Measurements from ENCODE around the gene A4GNT.

A4GNT gene

GRCh38 chr3:138124188-138124587, 8.0 kb downstream of the A4GNT start:
- H3K4me1 ChIP-seq (ENCODE audit: control extremely low read depth in 1 of 4, control insufficient read depth in 4 of 4, insufficient read depth in 4 of 4, low read length in 3 of 4) = peaks cover 0 to 15% (median 4%) of the 10 kb centered on the region in 4 experiments
- ChIA-PET CTCF (no interaction called here), POLR2A (no interaction called here)
- H3K4me3 ChIP-seq (ENCODE audit: control insufficient read depth in 1 of 7, extremely low read depth in 1 of 7, insufficient read depth in 4 of 7, low read depth in 2 of 7, low read length in 6 of 7) = no peak overlapping the region
- peaks cover 0 to 7% (median 0%) of the 10 kb centered on the region in 5 experiments for H3K9me3 ChIP-seq (ENCODE audit: control extremely low read depth in 1 of 5, control insufficient read depth in 4 of 5, insufficient read depth in 2 of 5, low read depth in 1 of 5, low read length in 4 of 5)
- no peaks in the 10 kb centered on the region for H3K36me3 ChIP-seq (ENCODE audit: control insufficient read depth in 4 of 4, insufficient read depth in 4 of 4, low read length in 3 of 4)
- H3K27me3 ChIP-seq (replicated peaks in 2 of 5; ENCODE audit: control insufficient read depth in 4 of 5, insufficient read depth in 5 of 5, low read length in 4 of 5) = no peaks in the 10 kb centered on the region
- 100% methylated on average over 3 of the region's 6 CpGs for WGBS (ENCODE audit: insufficient coverage)
- H3K27ac ChIP-seq (ENCODE audit: insufficient read depth in 1 of 2, low read depth in 1 of 2, low read length in 2 of 2, poor library complexity in 1 of 2, severe bottlenecking in 2 of 2) = no peak overlapping the region
- DNase-seq = no peak

- peaks cover 0 to 1% (median 0%) of the 10 kb centered on the region in 5 experiments for H3K27me3 ChIP-seq (replicated peaks in 2 of 5; ENCODE audit: control insufficient read depth in 4 of 5, insufficient read depth in 5 of 5, low read length in 4 of 5)
- H3K36me3 ChIP-seq (ENCODE audit: control insufficient read depth in 4 of 4, insufficient read depth in 4 of 4, low read length in 3 of 4) = no peaks in the 10 kb centered on the region
- DNase-seq = no peak
- WGBS (ENCODE audit: insufficient coverage) = 83% methylated on average over 3 of the region's 4 CpGs
- CTCF ChIA-PET = interaction anchor here (1.0 to 4.2 kb wide), 9 partner anchors 13 to 60 kb away, joined by 3 to 30 read pairs (median 5); partner anchors contain the start of genes A4GNT and DBR1
- POLR2A ChIA-PET = no interaction called here
- H3K9me3 ChIP-seq (ENCODE audit: control extremely low read depth in 1 of 5, control insufficient read depth in 4 of 5, insufficient read depth in 2 of 5, low read depth in 1 of 5, low read length in 4 of 5) = peaks cover 0 to 7% (median 0%) of the 10 kb centered on the region in 5 experiments
- H3K4me3 ChIP-seq (ENCODE audit: control insufficient read depth in 1 of 7, extremely low read depth in 1 of 7, insufficient read depth in 4 of 7, low read depth in 2 of 7, low read length in 6 of 7) = no peak overlapping the region
- peaks cover 0 to 12% (median 3%) of the 10 kb centered on the region in 4 experiments for H3K4me1 ChIP-seq (ENCODE audit: control extremely low read depth in 1 of 4, control insufficient read depth in 4 of 4, insufficient read depth in 4 of 4, low read length in 3 of 4)
- H3K27ac ChIP-seq (ENCODE audit: insufficient read depth in 1 of 2, low read depth in 1 of 2, low read length in 2 of 2, poor library complexity in 1 of 2, severe bottlenecking in 2 of 2) = no peak overlapping the region
Measured at GRCh38 chr3:138119423-138119766, 12.8 kb downstream of the A4GNT start.

GRCh38 chr3:138118612-138119422, 13.4 kb downstream of the A4GNT start:
- H3K27me3 ChIP-seq (replicated peaks in 2 of 5; ENCODE audit: control insufficient read depth in 4 of 5, insufficient read depth in 5 of 5, low read length in 4 of 5) = peaks cover 0 to 2% (median 0%) of the 10 kb centered on the region in 5 experiments
- CTCF ChIA-PET = interaction anchor here (0.7 to 4.2 kb wide), 15 partner anchors 9 to 137 kb away, joined by 3 to 30 read pairs (median 6); partner anchors contain the start of genes A4GNT and DBR1
- 39% methylated on average over 6 of the region's 8 CpGs for WGBS (ENCODE audit: insufficient coverage)
- peaks cover 0 to 15% (median 4%) of the 10 kb centered on the region in 4 experiments for H3K4me1 ChIP-seq (ENCODE audit: control extremely low read depth in 1 of 4, control insufficient read depth in 4 of 4, insufficient read depth in 4 of 4, low read length in 3 of 4)
- POLR2A ChIA-PET = no interaction called here
- no peaks in the 10 kb centered on the region for H3K36me3 ChIP-seq (ENCODE audit: control insufficient read depth in 4 of 4, insufficient read depth in 4 of 4, low read length in 3 of 4)
- no peak overlapping the region for H3K27ac ChIP-seq (ENCODE audit: insufficient read depth in 1 of 2, low read depth in 1 of 2, low read length in 2 of 2, poor library complexity in 1 of 2, severe bottlenecking in 2 of 2)
- H3K4me3 ChIP-seq (ENCODE audit: control insufficient read depth in 1 of 7, extremely low read depth in 1 of 7, insufficient read depth in 4 of 7, low read depth in 2 of 7, low read length in 6 of 7) = no peak overlapping the region
- peak; percentile 36 to 42 (median 39) for DNase-seq
- peaks cover 0 to 4% (median 0%) of the 10 kb centered on the region in 5 experiments for H3K9me3 ChIP-seq (ENCODE audit: control extremely low read depth in 1 of 5, control insufficient read depth in 4 of 5, insufficient read depth in 2 of 5, low read depth in 1 of 5, low read length in 4 of 5)

- Histone ChIP-seq H3K9me3 (ENCODE audit: control extremely low read depth in 1 of 5, control insufficient read depth in 4 of 5, insufficient read depth in 2 of 5, low read depth in 1 of 5, low read length in 4 of 5) (no peaks in the 10 kb centered on the region), H3K36me3 (ENCODE audit: control insufficient read depth in 4 of 4, insufficient read depth in 4 of 4, low read length in 3 of 4) (no peaks in the 10 kb centered on the region), H3K4me3 (ENCODE audit: control insufficient read depth in 1 of 7, extremely low read depth in 1 of 7, insufficient read depth in 4 of 7, low read depth in 2 of 7, low read length in 6 of 7) (peak within 1 kb of the TSS; percentile 61 to 91 (median 81)), H3K27me3 (replicated peaks in 2 of 5; ENCODE audit: control insufficient read depth in 4 of 5, insufficient read depth in 5 of 5, low read length in 4 of 5) (peaks cover 0 to 2% (median 0%) of the 10 kb centered on the region in 5 experiments), H3K4me1 (ENCODE audit: control extremely low read depth in 1 of 4, control insufficient read depth in 4 of 4, insufficient read depth in 4 of 4, low read length in 3 of 4) (peaks cover 0 to 15% (median 4%) of the 10 kb centered on the region in 4 experiments), H3K27ac (ENCODE audit: insufficient read depth in 1 of 2, low read depth in 1 of 2, low read length in 2 of 2, poor library complexity in 1 of 2, severe bottlenecking in 2 of 2) (no peak within 1 kb of the TSS)
- peak; percentile 31 to 61 (median 48) for DNase-seq
- POLR2A ChIA-PET = no interaction called here
- under 1% methylated on average over 72 of the region's 86 CpGs for WGBS (ENCODE audit: insufficient coverage)
- CTCF ChIA-PET = interaction anchor here (0.9 to 1.6 kb wide), 8 partner anchors 9 to 46 kb away, joined by 3 to 6 read pairs (median 4); no protein-coding TSS in a partner anchor
Measured at GRCh38 chr3:138114988-138115971, 16.9 kb downstream of the A4GNT start, which contains the start of gene DZIP1L. Gene DZIP1L (minus strand): TSS chr3:138115608. CDS start chr3:138103971, 11,637 bp downstream.

GRCh38 chr3:138114431-138114918, 17.7 kb downstream of the A4GNT start:
- WGBS (ENCODE audit: insufficient coverage) = 36% methylated on average over 6 of the region's 9 CpGs
- CTCF ChIA-PET = no interaction called here
- H3K36me3 ChIP-seq (ENCODE audit: control insufficient read depth in 4 of 4, insufficient read depth in 4 of 4, low read length in 3 of 4) = no peaks in the 10 kb centered on the region
- H3K4me1 ChIP-seq (ENCODE audit: control extremely low read depth in 1 of 4, control insufficient read depth in 4 of 4, insufficient read depth in 4 of 4, low read length in 3 of 4) = peaks cover 0 to 15% (median 4%) of the 10 kb centered on the region in 4 experiments
- POLR2A ChIA-PET = no interaction called here
- no peak for DNase-seq
- H3K27ac ChIP-seq (ENCODE audit: insufficient read depth in 1 of 2, low read depth in 1 of 2, low read length in 2 of 2, poor library complexity in 1 of 2, severe bottlenecking in 2 of 2) = no peak overlapping the region
- H3K27me3 ChIP-seq (replicated peaks in 2 of 5; ENCODE audit: control insufficient read depth in 4 of 5, insufficient read depth in 5 of 5, low read length in 4 of 5) = peaks cover 0 to 2% (median 0%) of the 10 kb centered on the region in 5 experiments
- no peaks in the 10 kb centered on the region for H3K9me3 ChIP-seq (ENCODE audit: control extremely low read depth in 1 of 5, control insufficient read depth in 4 of 5, insufficient read depth in 2 of 5, low read depth in 1 of 5, low read length in 4 of 5)
- H3K4me3 ChIP-seq (ENCODE audit: control insufficient read depth in 1 of 7, extremely low read depth in 1 of 7, insufficient read depth in 4 of 7, low read depth in 2 of 7, low read length in 6 of 7) = peak overlapping the region in 6 of 7 experiments; percentile 61 to 91 (median 84)

- DNase-seq = peak in 1 of 3 donors; percentile 27
- Histone ChIP-seq H3K4me3 (ENCODE audit: control insufficient read depth in 1 of 7, extremely low read depth in 1 of 7, insufficient read depth in 4 of 7, low read depth in 2 of 7, low read length in 6 of 7) (no peak overlapping the region), H3K4me1 (ENCODE audit: control extremely low read depth in 1 of 4, control insufficient read depth in 4 of 4, insufficient read depth in 4 of 4, low read length in 3 of 4) (peaks cover 0 to 15% (median 4%) of the 10 kb centered on the region in 4 experiments), H3K27ac (ENCODE audit: insufficient read depth in 1 of 2, low read depth in 1 of 2, low read length in 2 of 2, poor library complexity in 1 of 2, severe bottlenecking in 2 of 2) (no peak overlapping the region), H3K27me3 (replicated peaks in 2 of 5; ENCODE audit: control insufficient read depth in 4 of 5, insufficient read depth in 5 of 5, low read length in 4 of 5) (peaks cover 0 to 2% (median 0%) of the 10 kb centered on the region in 5 experiments), H3K9me3 (ENCODE audit: control extremely low read depth in 1 of 5, control insufficient read depth in 4 of 5, insufficient read depth in 2 of 5, low read depth in 1 of 5, low read length in 4 of 5) (no peaks in the 10 kb centered on the region), H3K36me3 (ENCODE audit: control insufficient read depth in 4 of 4, insufficient read depth in 4 of 4, low read length in 3 of 4) (no peaks in the 10 kb centered on the region)
- ChIA-PET POLR2A (no interaction called here), CTCF (interaction anchor here (0.7 to 1.1 kb wide), 3 partner anchors 44 to 62 kb away, joined by 3 read pairs; partner anchors contain the start of gene DBR1)
- 89% methylated on average over 1 of the region's 1 CpG for whole genome bisulfite sequencing (ENCODE audit: insufficient coverage)
Measured at GRCh38 chr3:138113326-138113725, 18.9 kb downstream of the A4GNT start.
